ENCODE data around the gene SLC25A23.
A peak's percentile ranks its signal among the peaks of the same experiment; 100 is the strongest.
"Not testable (repeated sequence)": the region's sequence is repeated elsewhere in the genome, so short reads cannot be mapped to it uniquely, and the experiment has no call there.

The SLC25A23 gene

DNA sequence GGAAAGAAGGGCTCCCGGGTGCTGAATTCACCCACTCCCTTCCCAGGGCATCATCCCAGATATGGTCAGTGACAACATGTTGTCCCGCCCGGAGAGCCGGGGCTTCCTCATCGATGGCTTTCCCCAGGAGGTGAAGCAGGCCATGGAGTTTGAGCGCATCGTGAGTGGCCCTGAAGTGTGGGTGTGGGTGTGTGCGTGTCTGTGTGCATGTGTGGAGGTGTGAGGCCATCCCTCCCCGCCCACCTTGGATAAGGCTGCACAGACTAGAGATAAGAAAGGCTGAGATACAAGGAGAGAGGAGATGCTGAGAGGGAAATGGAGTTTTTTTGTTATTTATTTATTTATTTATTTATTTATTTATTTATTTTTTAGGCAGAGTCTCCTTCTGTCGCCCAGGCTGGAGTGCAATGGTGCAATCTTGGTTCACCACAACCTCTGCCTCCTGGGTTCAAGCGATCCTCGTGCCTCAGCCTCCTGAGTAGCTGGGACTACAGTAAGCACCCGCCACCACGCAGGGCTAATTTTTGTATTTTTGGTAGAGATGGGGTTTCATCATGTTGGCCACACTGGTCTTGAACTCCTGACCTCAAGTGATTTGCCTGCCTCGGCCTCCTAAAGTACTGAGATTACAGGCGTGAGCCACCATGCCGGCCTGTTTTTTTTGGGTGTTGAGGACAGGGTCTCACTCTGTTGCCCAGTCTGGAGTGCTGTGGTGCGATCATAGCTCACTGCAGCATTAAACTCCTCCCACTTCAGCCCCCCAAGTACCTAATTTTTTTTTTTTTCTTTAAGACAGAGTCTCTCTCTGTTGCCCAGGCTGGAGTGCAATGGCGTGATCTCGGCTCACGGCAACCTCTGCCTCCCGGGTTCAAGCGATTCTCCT lies 59.3 kb downstream of the SLC25A23 start:
- not testable (repeated sequence) for H3K4me1 ChIP-seq (ENCODE audit: control insufficient read depth, insufficient read depth, low read length, poor library complexity, severe bottlenecking)

DNA sequence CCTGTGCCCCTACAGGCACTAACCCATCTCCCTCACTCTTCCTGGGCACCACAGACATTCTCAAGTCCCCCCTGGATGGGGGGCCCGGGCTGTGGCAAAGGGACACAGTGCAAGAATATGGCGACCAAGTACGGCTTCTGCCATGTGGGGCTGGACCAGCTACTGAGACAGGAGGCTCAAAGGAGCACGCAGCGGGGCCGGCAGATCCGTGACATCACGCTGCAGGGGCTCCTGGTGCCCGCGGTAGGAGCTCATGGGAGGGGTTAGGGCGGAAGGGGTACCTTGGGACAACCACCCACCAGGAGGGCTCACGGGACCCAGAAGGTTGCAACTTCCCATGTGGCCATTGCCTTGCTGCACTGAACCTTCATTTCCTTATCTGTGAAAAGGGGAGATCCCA lies 63.3 kb downstream of the SLC25A23 start:
- Histone ChIP-seq H3K36me3 (ENCODE audit: control insufficient read depth, insufficient read depth, low read length) (no peaks in the 10 kb centered on the region), H3K27me3 (replicated peaks; ENCODE audit: control insufficient read depth, insufficient read depth, low read length, poor library complexity, severe bottlenecking) (no peaks in the 10 kb centered on the region), H3K4me3 (ENCODE audit: insufficient read depth, low read depth, low read length, poor library complexity, severe bottlenecking) (no peak overlapping the region), H3K9me3 (ENCODE audit: control insufficient read depth, low read length) (no peaks in the 10 kb centered on the region), H3K27ac (ENCODE audit: insufficient read depth, low read length, poor library complexity, severe bottlenecking) (no peak overlapping the region), H3K4me1 (ENCODE audit: control insufficient read depth, insufficient read depth, low read length, poor library complexity, severe bottlenecking) (peaks cover 9% of the 10 kb centered on the region)
- DNase-seq, result no peak

More for the DNA sequence above, 59.3 kb downstream of the SLC25A23 start:
- not testable (repeated sequence) for H3K27ac ChIP-seq (ENCODE audit: insufficient read depth, low read length, poor library complexity, severe bottlenecking); H3K4me3 ChIP-seq (ENCODE audit: insufficient read depth, low read depth, low read length, poor library complexity, severe bottlenecking); H3K9me3 ChIP-seq (ENCODE audit: control insufficient read depth, low read length); DNase-seq; H3K36me3 ChIP-seq (ENCODE audit: control insufficient read depth, insufficient read depth, low read length); H3K27me3 ChIP-seq (replicated peaks; ENCODE audit: control insufficient read depth, insufficient read depth, low read length, poor library complexity, severe bottlenecking)

- Histone ChIP-seq H3K4me3 (ENCODE audit: insufficient read depth, low read depth, low read length, poor library complexity, severe bottlenecking) (no peak overlapping the region), H3K36me3 (ENCODE audit: control insufficient read depth, insufficient read depth, low read length) (peaks cover 5% of the 10 kb centered on the region), H3K27ac (ENCODE audit: insufficient read depth, low read length, poor library complexity, severe bottlenecking) (no peak overlapping the region), H3K27me3 (replicated peaks; ENCODE audit: control insufficient read depth, insufficient read depth, low read length, poor library complexity, severe bottlenecking) (no peaks in the 10 kb centered on the region), H3K9me3 (ENCODE audit: control insufficient read depth, low read length) (no peaks in the 10 kb centered on the region), H3K4me1 (ENCODE audit: control insufficient read depth, insufficient read depth, low read length, poor library complexity, severe bottlenecking) (peaks cover 9% of the 10 kb centered on the region)
- DNase-seq, result no peak
These were observed 64.8 kb downstream of the SLC25A23 start for GRCh38 chr19:6394831-6395230.

DNA sequence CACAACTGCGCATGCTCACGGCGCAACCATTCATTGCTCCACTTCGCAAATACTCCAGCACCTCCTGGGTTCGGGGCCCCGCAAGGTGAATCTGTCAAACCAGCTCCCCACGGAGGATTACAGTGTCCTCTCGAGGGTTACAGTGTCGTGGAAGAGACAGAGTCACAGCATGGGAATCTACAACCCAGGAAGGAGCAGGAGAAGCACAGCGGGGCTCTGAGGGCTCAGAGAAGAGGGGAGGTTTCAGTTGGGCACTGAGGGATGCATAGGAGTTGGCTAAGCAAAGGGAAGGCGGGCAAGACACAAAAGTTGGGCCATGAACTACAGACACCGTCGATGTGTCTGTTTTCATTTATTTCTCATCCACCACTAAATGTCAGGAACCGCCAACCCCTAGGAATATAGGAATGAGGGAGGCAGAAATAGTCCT lies 65.6 kb downstream of the SLC25A23 start:
- H3K27me3 ChIP-seq (replicated peaks; ENCODE audit: control insufficient read depth, insufficient read depth, low read length, poor library complexity, severe bottlenecking), result no peaks in the 10 kb centered on the region
- H3K9me3 ChIP-seq (ENCODE audit: control insufficient read depth, low read length), result no peaks in the 10 kb centered on the region
- H3K27ac ChIP-seq (ENCODE audit: insufficient read depth, low read length, poor library complexity, severe bottlenecking), result peak overlapping the region; percentile 97
- peak in 1 of 3 donors; percentile 42 for DNase-seq
- peaks cover 9% of the 10 kb centered on the region for H3K4me1 ChIP-seq (ENCODE audit: control insufficient read depth, insufficient read depth, low read length, poor library complexity, severe bottlenecking)
- peak overlapping the region; percentile 79 for H3K4me3 ChIP-seq (ENCODE audit: insufficient read depth, low read depth, low read length, poor library complexity, severe bottlenecking)
- peaks cover 11% of the 10 kb centered on the region for H3K36me3 ChIP-seq (ENCODE audit: control insufficient read depth, insufficient read depth, low read length)

DNA sequence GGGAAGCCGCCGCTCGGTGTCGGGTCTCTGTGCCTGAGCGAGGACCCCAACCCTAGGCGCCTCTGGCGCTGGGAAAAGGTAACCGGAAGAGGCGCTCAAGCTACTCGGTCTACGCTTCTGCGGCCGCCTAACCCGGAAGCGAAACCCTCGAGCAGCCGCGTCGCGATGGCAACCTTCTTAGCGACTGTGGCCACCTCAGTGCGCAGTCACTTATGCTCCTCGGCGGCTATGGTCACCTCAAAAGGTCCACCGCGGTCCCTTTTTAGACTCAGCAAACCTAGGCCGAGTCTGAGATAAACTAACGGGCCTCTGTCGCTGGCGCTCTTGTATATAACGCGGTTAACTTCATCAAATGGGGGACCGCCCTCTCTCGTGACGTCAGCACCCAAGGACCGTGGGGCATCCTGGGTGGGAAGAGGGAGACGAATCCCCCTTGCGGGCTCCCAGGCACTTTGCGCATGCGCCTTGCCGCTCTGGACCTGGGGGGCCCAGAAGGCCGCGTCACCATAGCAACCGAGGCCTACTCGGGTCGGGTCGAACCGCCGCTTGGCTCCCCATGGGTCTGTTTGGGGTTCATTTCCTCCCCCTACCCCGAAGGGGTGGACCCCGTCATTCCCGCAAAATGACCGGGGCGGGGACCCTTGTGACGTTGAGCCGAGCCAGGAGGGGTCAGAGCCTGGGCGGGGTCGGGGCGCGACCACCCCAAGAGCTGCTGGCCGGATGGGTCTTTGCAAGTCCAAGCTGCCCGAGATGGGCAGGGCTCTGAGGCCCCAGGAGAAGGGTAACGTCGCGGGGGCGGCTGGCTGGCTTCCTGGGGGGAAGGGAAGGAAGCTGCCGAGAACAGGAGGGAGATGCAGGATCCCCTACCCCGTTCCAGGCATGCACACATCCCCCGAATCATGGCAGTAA lies 66.3 kb downstream of the SLC25A23 start, which contains the start of gene GTF2F1:
Gene GTF2F1 (minus strand): TSS at position 91 of the 909 bp plus-strand sequence. CDS start 169 bp downstream, outside the sequence.
- peaks cover 9% of the 10 kb centered on the region for H3K4me1 ChIP-seq (ENCODE audit: control insufficient read depth, insufficient read depth, low read length, poor library complexity, severe bottlenecking)
- peaks cover 17% of the 10 kb centered on the region for H3K36me3 ChIP-seq (ENCODE audit: control insufficient read depth, insufficient read depth, low read length)
- no peaks in the 10 kb centered on the region for H3K9me3 ChIP-seq (ENCODE audit: control insufficient read depth, low read length)
- H3K27ac ChIP-seq (ENCODE audit: insufficient read depth, low read length, poor library complexity, severe bottlenecking), result peak within 1 kb of the TSS; percentile 97
- no peaks in the 10 kb centered on the region for H3K27me3 ChIP-seq (replicated peaks; ENCODE audit: control insufficient read depth, insufficient read depth, low read length, poor library complexity, severe bottlenecking)
- DNase-seq, result peak; percentile 86 to 93 (median 91)
- peak within 1 kb of the TSS; percentile 79 for H3K4me3 ChIP-seq (ENCODE audit: insufficient read depth, low read depth, low read length, poor library complexity, severe bottlenecking)

- no peak for DNase-seq
- Histone ChIP-seq H3K36me3 (ENCODE audit: control insufficient read depth, insufficient read depth, low read length) (peaks cover 26% of the 10 kb centered on the region), H3K4me1 (ENCODE audit: control insufficient read depth, insufficient read depth, low read length, poor library complexity, severe bottlenecking) (peaks cover 9% of the 10 kb centered on the region), H3K27me3 (replicated peaks; ENCODE audit: control insufficient read depth, insufficient read depth, low read length, poor library complexity, severe bottlenecking) (no peaks in the 10 kb centered on the region), H3K9me3 (ENCODE audit: control insufficient read depth, low read length) (no peaks in the 10 kb centered on the region), H3K27ac (ENCODE audit: insufficient read depth, low read length, poor library complexity, severe bottlenecking) (peak overlapping the region; percentile 97), H3K4me3 (ENCODE audit: insufficient read depth, low read depth, low read length, poor library complexity, severe bottlenecking) (peak overlapping the region; percentile 79)
These were observed 67.1 kb downstream of the SLC25A23 start for GRCh38 chr19:6392221-6393073.

All from effector memory CD4-positive, alpha-beta T cell (primary cell).